IPS-20b (cell line): ENCODE results near the gene PSMB3.

Experiments used
- H3K27ac ChIP-seq: one replicate; pipeline ENCODE4 v1.5.1; 2013; ENCODE audit warnings: low read length
- H3K27me3 ChIP-seq: 2 replicates; pipeline ENCODE4 v1.6.1; 2013; ENCODE audit warnings: mild to moderate bottlenecking, low read length, inconsistent platforms; ENCODE audit not compliant: insufficient read depth
- H3K36me3 ChIP-seq: 2 replicates; pipeline ENCODE4 v1.6.1; 2013; ENCODE audit warnings: low read depth, mild to moderate bottlenecking, inconsistent platforms, low read length, moderate library complexity; ENCODE audit not compliant: insufficient read depth
- H3K4me1 ChIP-seq: 2 replicates; pipeline ENCODE4 v1.6.1; 2013; ENCODE audit warnings: mild to moderate bottlenecking, control low read depth, inconsistent platforms, low read length, moderate library complexity; ENCODE audit not compliant: insufficient read depth
- H3K4me3 ChIP-seq: 2 replicates; pipeline ENCODE4 v1.5.1; 2013; ENCODE audit warnings: mild to moderate bottlenecking, low read length, inconsistent platforms
- H3K9ac ChIP-seq: 2 replicates; pipeline ENCODE4 v1.6.1; 2013; ENCODE audit warnings: low read depth, mild to moderate bottlenecking, inconsistent platforms, low read length, moderate library complexity
- H3K9me3 ChIP-seq: 2 replicates; pipeline ENCODE4 v1.6.1; 2013; ENCODE audit warnings: mild to moderate bottlenecking, low read depth, low read length, inconsistent platforms; ENCODE audit not compliant: insufficient read depth

Gene PSMB3

GRCh38 chr17:38730526-38731379 lies 21.8 kb upstream of the PSMB3 start:
- peak overlapping the region; percentile 85 for H3K4me3 ChIP-seq
- no peaks in the 10 kb centered on the region for H3K4me1 ChIP-seq
- H3K36me3 ChIP-seq: peaks cover 29% of the 10 kb centered on the region
- peak overlapping the region; percentile 77; the same call in 1 of the 2 replicates for H3K9ac ChIP-seq
- no peak overlapping the region for H3K27ac ChIP-seq
- H3K27me3 ChIP-seq: peaks cover 21% of the 10 kb centered on the region
- no peaks in the 10 kb centered on the region for H3K9me3 ChIP-seq

DNA sequence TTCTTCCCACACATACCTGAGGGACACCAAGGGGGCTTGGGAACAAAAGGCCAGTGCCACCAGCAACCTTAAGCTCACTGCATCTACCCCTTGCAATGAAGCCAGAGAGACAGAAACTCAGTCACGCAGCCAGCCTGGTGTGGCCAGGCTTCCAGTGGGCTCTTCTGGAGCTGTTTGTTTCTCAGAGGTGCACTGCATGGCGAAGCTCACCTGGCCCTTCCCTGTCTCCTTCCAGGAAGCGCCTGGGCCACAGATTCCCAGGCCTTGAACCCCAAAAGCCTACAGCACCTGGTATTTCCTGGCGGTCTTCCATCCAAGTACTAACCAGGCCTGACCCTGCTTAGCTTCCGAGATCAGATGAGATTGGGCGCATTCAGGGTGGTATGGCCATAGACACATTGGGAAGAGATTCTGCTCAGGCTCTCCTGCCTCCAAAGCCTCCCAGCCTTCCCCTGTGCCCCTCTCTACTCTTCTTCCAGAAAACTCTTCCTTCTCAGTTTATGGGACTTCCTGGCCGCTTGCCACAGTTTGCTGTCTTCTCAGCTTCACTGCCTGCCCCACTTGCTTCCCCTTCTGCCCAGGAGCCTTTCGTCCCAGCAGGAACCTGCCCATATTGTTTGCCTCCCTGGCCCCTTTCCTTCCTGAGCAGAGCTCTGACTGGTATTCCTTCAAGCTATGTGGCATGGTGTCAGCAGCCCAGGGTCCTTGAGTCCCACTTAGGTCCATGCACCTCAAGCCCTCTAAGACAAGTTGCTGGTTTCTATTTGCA lies 20.8 kb upstream of the PSMB3 start:
- Histone ChIP-seq H3K9ac (peak overlapping the region; percentile 77; the same call in 1 of the 2 replicates), H3K27me3 (peaks cover 21% of the 10 kb centered on the region), H3K27ac (no peak overlapping the region), H3K9me3 (no peaks in the 10 kb centered on the region), H3K36me3 (peaks cover 35% of the 10 kb centered on the region), H3K4me1 (no peaks in the 10 kb centered on the region), H3K4me3 (0 out of 2 replicates have a peak overlapping the region, but pooled peaks have one; percentile 85)

GRCh38 chr17:38732376-38733281 lies 19.9 kb upstream of the PSMB3 start:
- Histone ChIP-seq H3K4me1 (no peaks in the 10 kb centered on the region), H3K27me3 (peaks cover 21% of the 10 kb centered on the region), H3K9me3 (no peaks in the 10 kb centered on the region), H3K9ac (no peak overlapping the region), H3K27ac (no peak overlapping the region), H3K4me3 (no peak overlapping the region), H3K36me3 (peaks cover 44% of the 10 kb centered on the region)

GRCh38 chr17:38733282-38733981 lies 19.1 kb upstream of the PSMB3 start:
- H3K4me3 ChIP-seq: no peak overlapping the region
- H3K27ac ChIP-seq: no peak overlapping the region
- H3K4me1 ChIP-seq: no peaks in the 10 kb centered on the region
- H3K9me3 ChIP-seq: no peaks in the 10 kb centered on the region
- H3K9ac ChIP-seq: no peak overlapping the region
- H3K36me3 ChIP-seq: peaks cover 52% of the 10 kb centered on the region
- peaks cover 13% of the 10 kb centered on the region for H3K27me3 ChIP-seq

DNA sequence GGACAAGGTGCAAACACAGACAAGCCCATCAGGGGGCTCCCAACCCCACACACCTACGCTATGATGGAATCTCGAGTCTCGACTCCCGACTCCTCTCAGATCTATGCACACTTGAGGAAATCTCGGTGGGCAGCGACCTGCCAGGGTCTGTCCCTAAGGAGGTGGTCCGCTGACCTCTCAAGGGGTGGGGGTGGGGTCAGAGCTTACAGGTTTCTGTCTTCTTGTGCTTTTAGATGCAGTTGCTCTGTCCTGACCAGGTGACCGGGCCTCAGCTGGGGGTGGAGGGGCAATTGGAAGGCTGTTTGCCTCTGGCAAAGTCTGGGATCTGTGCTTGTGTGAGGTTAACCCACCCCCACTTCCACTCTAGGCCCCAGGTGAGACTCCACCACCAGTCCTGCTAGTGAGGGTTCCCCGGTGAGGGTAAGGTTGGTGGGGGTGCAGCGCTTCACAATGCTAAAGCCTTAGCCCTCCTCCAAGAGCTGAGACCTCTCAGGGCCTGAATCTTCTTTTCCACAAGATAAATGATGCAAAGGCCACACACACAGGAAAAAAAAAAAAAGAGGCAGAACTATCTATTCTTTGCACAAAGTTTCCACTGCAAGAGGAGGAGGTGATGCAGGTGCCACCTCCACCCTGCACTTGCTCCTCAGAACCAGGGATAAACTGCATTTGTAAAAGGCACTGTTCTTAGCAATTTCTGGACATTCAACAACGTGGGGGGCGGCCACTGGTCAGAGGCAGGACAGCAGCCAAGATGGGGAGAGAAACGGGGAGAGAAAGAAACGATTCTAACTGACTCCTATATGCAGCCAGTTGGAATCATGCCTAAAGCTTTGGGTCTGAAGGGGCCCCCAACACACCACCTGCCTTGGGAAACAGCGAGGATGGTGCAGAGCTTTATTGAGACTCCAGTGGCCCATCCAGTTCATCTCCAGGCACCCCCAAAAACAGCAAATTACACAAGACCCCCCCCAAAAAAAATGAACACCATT lies 18.3 kb upstream of the PSMB3 start:
- Histone ChIP-seq H3K9ac (no peak overlapping the region), H3K4me3 (no peak overlapping the region), H3K36me3 (peaks cover 60% of the 10 kb centered on the region), H3K27me3 (peaks cover 5% of the 10 kb centered on the region), H3K9me3 (no peaks in the 10 kb centered on the region), H3K4me1 (no peaks in the 10 kb centered on the region), H3K27ac (no peak overlapping the region)

GRCh38 chr17:38735161-38735997 lies 17.2 kb upstream of the PSMB3 start:
- H3K9ac ChIP-seq: no peak overlapping the region
- peaks cover 69% of the 10 kb centered on the region for H3K36me3 ChIP-seq
- H3K4me3 ChIP-seq: no peak overlapping the region
- H3K9me3 ChIP-seq: no peaks in the 10 kb centered on the region
- no peaks in the 10 kb centered on the region for H3K4me1 ChIP-seq
- H3K27me3 ChIP-seq: no peaks in the 10 kb centered on the region
- no peak overlapping the region for H3K27ac ChIP-seq

- H3K4me1 ChIP-seq: peaks cover 4% of the 10 kb centered on the region
- H3K27me3 ChIP-seq: no peaks in the 10 kb centered on the region
- H3K4me3 ChIP-seq: no peak overlapping the region
- H3K9ac ChIP-seq: no peak overlapping the region
- peaks cover 71% of the 10 kb centered on the region for H3K36me3 ChIP-seq
- H3K9me3 ChIP-seq: no peaks in the 10 kb centered on the region
- no peak overlapping the region for H3K27ac ChIP-seq
Observed at GRCh38 chr17:38738007-38738662, 14.4 kb upstream of the PSMB3 start.

GRCh38 chr17:38738686-38739085 lies 13.9 kb upstream of the PSMB3 start:
- no peak overlapping the region for H3K4me3 ChIP-seq
- no peaks in the 10 kb centered on the region for H3K27me3 ChIP-seq
- no peaks in the 10 kb centered on the region for H3K9me3 ChIP-seq
- H3K9ac ChIP-seq: no peak overlapping the region
- H3K27ac ChIP-seq: no peak overlapping the region
- peaks cover 6% of the 10 kb centered on the region for H3K4me1 ChIP-seq
- peaks cover 65% of the 10 kb centered on the region for H3K36me3 ChIP-seq

- Histone ChIP-seq H3K4me1 (peaks cover 10% of the 10 kb centered on the region), H3K4me3 (no peak overlapping the region)
Observed at GRCh38 chr17:38739305-38739704, 13.2 kb upstream of the PSMB3 start.

More at GRCh38 chr17:38739305-38739704, 13.2 kb upstream of the PSMB3 start:
- H3K27ac ChIP-seq: no peak overlapping the region
- H3K9ac ChIP-seq: no peak overlapping the region
- H3K9me3 ChIP-seq: no peaks in the 10 kb centered on the region
- H3K36me3 ChIP-seq: peaks cover 59% of the 10 kb centered on the region
- H3K27me3 ChIP-seq: no peaks in the 10 kb centered on the region
